HepG2 (cell line): ENCODE measurements around the gene PARVB. TPM values are rescaled to one million over a fixed set of nuclear protein-coding genes. Genes with fewer than 3 reads are reported as not detected.

ENCODE experiments used
- ATAC-seq: fragments of 200-7000 bp; cut with Tn5 transposase; 3 replicates; pipeline ENCODE4 v1.9.1; 2020; ENCODE audit warnings: mild to moderate bottlenecking, moderate library complexity
- BruUV-seq: library from RNA; stranded (reverse); fragments of 400-500 nt; replicated peaks from 2 replicates; lab custom pipeline; 2021; lab: Mats Ljungman, UMichigan
- CTCF ChIA-PET: fragments of 300-600 bp; formaldehyde crosslinking; extraction: SDS; loops from one replicate; lab custom pipeline; 2021; ENCODE audit warnings: low total read pairs, inconsistent platforms, low intra/inter-chr PET ratio; lab: Yijun Ruan, JAX
- POLR2A ChIA-PET: fragments of 350-600 bp; sonication (Branson Sonifier 250); formaldehyde crosslinking; loops from one replicate; lab custom pipeline; 2020; ENCODE audit warnings: antibody characterized with exemption, inconsistent platforms; lab: Yijun Ruan, JAX
- DNase-seq: peaks from one replicate; pipeline ENCODE4 v3.0.0-alpha.2; 2015; ENCODE audit warnings: low spot score
- FAIRE-seq: peaks from 3 replicates; lab custom pipeline; 2011; peaks lifted over from hg19 to GRCh38; lab: Jason Lieb, UNC
- H2AFZ ChIP-seq: one replicate; pipeline ENCODE4 v1.6.1; 2011; ENCODE audit warnings: low read length, inconsistent platforms
- H3K27ac ChIP-seq: fragments of 300-600 bp; 3 replicates; pipeline ENCODE4 v1.8.0; 2011; ENCODE audit warnings: mixed run types, mild to moderate bottlenecking, mixed read lengths, low read length, inconsistent platforms; ENCODE audit not compliant: insufficient read depth; ENCODE audit errors: extremely low read length
- H3K27me3 ChIP-seq, 2 experiments: fragments of 200-600 bp in 1 of 2; 2 replicates in 1 of 2; 3 replicates in 1 of 2; pipeline versions ENCODE4 v1.6.0 to v1.8.0; 2011; ENCODE audit warnings: low read length in 2 of 2, mild to moderate bottlenecking in 2 of 2, moderate library complexity in 2 of 2, inconsistent platforms in 1 of 2; ENCODE audit not compliant: insufficient read depth in 2 of 2, control insufficient read depth in 1 of 2
- H3K36me3 ChIP-seq, 2 experiments: fragments of 200-600 bp in 1 of 2; replicated peaks in 1 of 2; 2 replicates in 1 of 2; 3 replicates in 1 of 2; pipeline versions ENCODE4 v1.5.1 to v1.8.0; 2011; ENCODE audit warnings: low read length in 2 of 2, inconsistent platforms in 1 of 2; ENCODE audit not compliant: insufficient read depth in 2 of 2, control insufficient read depth in 1 of 2
- H3K4me1 ChIP-seq: 2 replicates; pipeline ENCODE4 v1.5.1; 2012; ENCODE audit warnings: low read length, inconsistent platforms; ENCODE audit not compliant: insufficient read depth
- H3K4me2 ChIP-seq: 2 replicates; pipeline ENCODE4 v1.6.0; 2011; ENCODE audit warnings: low read depth, low read length, inconsistent platforms
- H3K4me3 ChIP-seq, 3 experiments: fragments of 200-600 bp in 1 of 3; sonication (generic), shearing (Covaris generic) in 1 of 3; replicated peaks in 1 of 3; 2 replicates each; pipeline ENCODE4 v1.5.1; 2011 to 2016; ENCODE audit warnings: low read length in 3 of 3, inconsistent platforms in 2 of 3, low read depth in 2 of 3, mild to moderate bottlenecking in 2 of 3, control low read depth in 1 of 3, mixed read lengths in 1 of 3; ENCODE audit not compliant: insufficient read depth in 1 of 3
- H3K79me2 ChIP-seq: one replicate; pipeline ENCODE4 v1.6.1; 2011; ENCODE audit warnings: low read length, inconsistent platforms; ENCODE audit not compliant: insufficient read depth
- H3K9ac ChIP-seq: 2 replicates; pipeline ENCODE4 v1.6.0; 2011; ENCODE audit warnings: mild to moderate bottlenecking, low read depth, low read length, inconsistent platforms; ENCODE audit not compliant: insufficient read depth
- H3K9me3 ChIP-seq: 2 replicates; pipeline ENCODE4 v1.5.1; 2012; ENCODE audit warnings: mild to moderate bottlenecking, low read length
- H4K20me1 ChIP-seq: 2 replicates; pipeline ENCODE4 v1.6.0; 2011; ENCODE audit warnings: inconsistent platforms, mild to moderate bottlenecking, low read length, moderate library complexity; ENCODE audit not compliant: insufficient read depth
- EED ChIP-seq: sonication (generic); formaldehyde crosslinking; IDR thresholded peaks from 2 replicates; pipeline ENCODE4 v1.5.0; 2020; ENCODE audit warnings: mild to moderate bottlenecking, missing genetic modification reagents
- HINFP ChIP-seq: sonication (generic); formaldehyde crosslinking; IDR thresholded peaks from 2 replicates; pipeline ENCODE4 v1.4.0; 2020; ENCODE audit warnings: low read depth, mild to moderate bottlenecking, missing genetic modification reagents
- MAFK ChIP-seq, 2 experiments: IDR thresholded peaks in 1 of 2; conservative IDR thresholded peaks in 1 of 2; 2 replicates each; pipeline ENCODE4 v1.6.1; 2011; ENCODE audit warnings: improper control_type of control experiment in 2 of 2, low read length in 2 of 2
- SOX13 ChIP-seq, 3 experiments: fragments of 450-650 bp in 1 of 3; sonication (generic) in 1 of 3; formaldehyde crosslinking in 1 of 3; IDR thresholded peaks in 2 of 3; conservative IDR thresholded peaks in 1 of 3; 2 replicates each; pipeline versions ENCODE4 v1.5.0 to v1.6.1; 2016 to 2020; ENCODE audit warnings: antibody characterized with exemption in 1 of 3, mild to moderate bottlenecking in 1 of 3, missing compliant biosample characterization in 1 of 3, missing genetic modification reagents in 1 of 3, moderate library complexity in 1 of 3
- ZEB1 ChIP-seq: IDR thresholded peaks from 2 replicates; pipeline ENCODE4 v1.6.1; 2012; ENCODE audit warnings: mild to moderate bottlenecking, low read depth, inconsistent platforms; ENCODE audit not compliant: insufficient replicate concordance
- ZNF563 ChIP-seq: sonication (generic); formaldehyde crosslinking; IDR thresholded peaks from 2 replicates; pipeline ENCODE4 v1.8.0; 2022; ENCODE audit warnings: mild to moderate bottlenecking, moderate library complexity, missing genetic modification reagents
- ZNF672 ChIP-seq: sonication (generic); formaldehyde crosslinking; IDR thresholded peaks from 2 replicates; pipeline ENCODE4 v1.8.1; 2022; ENCODE audit warnings: missing genetic modification reagents
- WGBS: methylation state at CpG from one replicate; pipeline ENCODE4 v1.1.6; 2017; ENCODE audit warnings: low lambda C conversion rate; 5-methylcytosine and 5-hydroxymethylcytosine counted together
- in situ Hi-C: cut with HindIII; loops from 2 replicates; pipeline ENCODE4 v1.10.0; 2017; ENCODE audit warnings: low pct_unique_long_range_greater_than_20kb; ENCODE audit not compliant: extremely low pct_ligation_motif_present
- intact Hi-C: fragments of 100-400 bp; cut with micrococcal nuclease; formaldehyde crosslinking; loops from one replicate; pipeline ENCODE4 v1.10.0; 2022; ENCODE audit not compliant: unreplicated experiment
- polyA plus RNA-seq, 8 experiments: library from polyadenylated mRNA; depleted of rRNA in 3 of 8; stranded (reverse) in 7 of 8; unstranded in 1 of 8; fragments of >200 nt; fragmentation: Illumina TruSeq in 4 of 8; extraction: Trizol in 4 of 8; gene quantifications; 2 replicates each; pipeline versions ENCODE4 v1.2.1 to v1.2.3, GENCODE V29; 2011 to 2016; ENCODE audit warnings: low read depth in 4 of 8, missing spikeins in 1 of 8, mixed read lengths in 1 of 8; ENCODE audit not compliant: insufficient read depth in 1 of 8
- total RNA-seq, 5 experiments: library from RNA; depleted of rRNA; stranded (reverse); fragments of >200 nt; fragmentation: Illumina TruSeq; extraction: Trizol; gene quantifications; 2 replicates each; pipeline ENCODE4 v1.2.3, GENCODE V29; 2016; ENCODE audit warnings: low read depth in 1 of 5
- TF ChIP-seq, protein P1 (sequence below): sonication (generic); formaldehyde crosslinking; IDR thresholded peaks from 2 replicates; pipeline ENCODE4 v1.4.0; 2020; ENCODE audit warnings: mild to moderate bottlenecking, missing genetic modification reagents

The PARVB gene
- total and polyA plus RNA-seq, 2 of the 13 experiments (the other 11 are each of a cell fraction or from before 2014, with no cell fraction given) = 0.11 to 0.15 TPM

- intact Hi-C loops = no loop called here
- POLR2A ChIA-PET = no interaction called here
- no peaks in the 10 kb centered on the region for H4K20me1 ChIP-seq
- H3K79me2 ChIP-seq = no peaks in the 10 kb centered on the region
- H3K27me3 ChIP-seq = 0 out of 5 replicates have a peak, but pooled peaks cover 0 to 2% of the 10 kb centered on the region in 2 experiments
- H3K4me2 ChIP-seq = no peak overlapping the region
- no peaks in the 10 kb centered on the region for H3K36me3 ChIP-seq
- in situ Hi-C loops = no loop called here
- H3K27ac ChIP-seq = no peak overlapping the region
- WGBS = 46% methylated on average over 23 of the region's 27 CpGs
- BruUV-seq = no TSS peak
- H3K9ac ChIP-seq = no peak overlapping the region
- no peaks in the 10 kb centered on the region for H3K9me3 ChIP-seq
- ATAC-seq = no peak
- H2AFZ ChIP-seq = no peak overlapping the region
- no peak overlapping the region for H3K4me3 ChIP-seq
- no peak for DNase-seq
- FAIRE-seq = no peak
- TF ChIP-seq ZEB1 (no peak), HINFP (CRISPR knock-in tag) (no peak), SOX13 (IDR thresholded peaks at IDR 0.05) (no peak), SOX13 (CRISPR knock-in tag; conservative IDR thresholded peaks at IDR 0.05 in 1 of 2, IDR thresholded peaks at IDR 0.05 in 1 of 2) (no peak), EED (CRISPR knock-in tag) (no peak), ZNF672 (CRISPR knock-in tag) (no peak), ZNF563 (CRISPR knock-in tag) (no peak), MAFK (conservative IDR thresholded peaks at IDR 0.05 in 1 of 2, IDR thresholded peaks at IDR 0.05 in 1 of 2; ENCODE audit: low read length in 2 of 2) (no peak)
- TF ChIP-seq, protein P1, sequence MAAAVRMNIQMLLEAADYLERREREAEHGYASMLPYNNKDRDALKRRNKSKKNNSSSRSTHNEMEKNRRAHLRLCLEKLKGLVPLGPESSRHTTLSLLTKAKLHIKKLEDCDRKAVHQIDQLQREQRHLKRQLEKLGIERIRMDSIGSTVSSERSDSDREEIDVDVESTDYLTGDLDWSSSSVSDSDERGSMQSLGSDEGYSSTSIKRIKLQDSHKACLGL (CRISPR knock-in tag) = no peak
- TF ChIP-seq, all 625 proteins: peak for 0
- CTCF ChIA-PET = no interaction called here
- H3K4me1 ChIP-seq = no peaks in the 10 kb centered on the region
Measured at GRCh38 chr22:44147821-44148574, 123.9 kb downstream of the PARVB start.
